ENCODE results near the gene GPR15. TPM values are rescaled to one million over a fixed set of nuclear protein-coding genes. Genes with fewer than 3 reads are reported as not detected.

GPR15 gene
- total and polyA plus RNA-seq, 10 donors, result 0.30 to 11.9 (median 2.6) TPM; not detected in 1

- Histone ChIP-seq H3K27me3 (replicated peaks in 1 of 7) (no peaks in the 10 kb centered on the region), H3K9me3 (no peaks in the 10 kb centered on the region), H3K27ac (peak overlapping the region in 5 of 8 donors; percentile 7 to 67 (median 40)), H3K36me3 (no peaks in the 10 kb centered on the region), H3K4me3 (no peak overlapping the region), H3K4me1 (peaks cover 0 to 35% (median 16%) of the 10 kb centered on the region in 6 donors)
- intact Hi-C loops (cut with DNase I; ENCODE audit: low total_unique reads), result no loop called here
- 67 to 80% (median 72%) methylated on average over 2 of the region's 2 CpGs for WGBS, 5 donors
- DNase-seq, result no peak
- TF ChIP-seq CTCF (IDR thresholded peaks at IDR 0.05 in 8 of 11, conservative IDR thresholded peaks at IDR 0.05 in 3 of 11), result no peak
Observed at GRCh38 chr3:98567666-98568270, 36.0 kb downstream of the GPR15 start.

- no peaks in the 10 kb centered on the region for H3K36me3 ChIP-seq
- H3K4me1 ChIP-seq, result peaks cover 0 to 28% (median 11%) of the 10 kb centered on the region in 6 donors
- DNase-seq, result no peak
- intact Hi-C loops (cut with DNase I; ENCODE audit: low total_unique reads), result no loop called here
- no peaks in the 10 kb centered on the region for H3K9me3 ChIP-seq
- TF ChIP-seq POLR2AphosphoS5 (IDR thresholded peaks at IDR 0.05) (no peak), POLR2A (IDR thresholded peaks at IDR 0.05) (no peak), CTCF (IDR thresholded peaks at IDR 0.05 in 8 of 11, conservative IDR thresholded peaks at IDR 0.05 in 3 of 11) (no peak)
- peak overlapping the region in 5 of 8 donors; percentile 7 to 67 (median 40) for H3K27ac ChIP-seq
- no peaks in the 10 kb centered on the region for H3K27me3 ChIP-seq (replicated peaks in 1 of 7)
- H3K4me3 ChIP-seq, result no peak overlapping the region
- 51 to 64% (median 61%) methylated on average over 3 of the region's 3 CpGs for WGBS, 5 donors
Observed at GRCh38 chr3:98568402-98568801, 36.6 kb downstream of the GPR15 start.

GRCh38 chr3:98573181-98573728 is 41.5 kb downstream of the GPR15 start:
- WGBS, 5 donors, result 44 to 47% (median 44%) methylated on average over 2 of the region's 2 CpGs
- Histone ChIP-seq H3K9me3 (no peaks in the 10 kb centered on the region), H3K27me3 (replicated peaks in 1 of 7) (no peaks in the 10 kb centered on the region), H3K27ac (no peak overlapping the region), H3K4me3 (no peak overlapping the region), H3K36me3 (peaks cover 0 to 26% (median 11%) of the 10 kb centered on the region in 6 donors), H3K4me1 (no peaks in the 10 kb centered on the region)
- no peak for DNase-seq
- peak in 9 of 11 experiments; percentile 15 to 54 (median 41) for TF ChIP-seq CTCF (IDR thresholded peaks at IDR 0.05 in 8 of 11, conservative IDR thresholded peaks at IDR 0.05 in 3 of 11)
- TF ChIP-seq POLR2AphosphoS5 (IDR thresholded peaks at IDR 0.05), result no peak
- no peak for TF ChIP-seq POLR2A (IDR thresholded peaks at IDR 0.05)
- intact Hi-C loops (cut with DNase I; ENCODE audit: low total_unique reads), result no loop called here

GRCh38 chr3:98574132-98574531 is 42.4 kb downstream of the GPR15 start:
- WGBS, 5 donors, result 78 to 87% (median 81%) methylated on average over 6 of the region's 6 CpGs

More at GRCh38 chr3:98574132-98574531, 42.4 kb downstream of the GPR15 start:
- no peaks in the 10 kb centered on the region for H3K4me1 ChIP-seq
- intact Hi-C loops (cut with DNase I; ENCODE audit: low total_unique reads), result no loop called here
- no peaks in the 10 kb centered on the region for H3K9me3 ChIP-seq
- TF ChIP-seq CTCF (IDR thresholded peaks at IDR 0.05 in 8 of 11, conservative IDR thresholded peaks at IDR 0.05 in 3 of 11) (no peak), POLR2AphosphoS5 (IDR thresholded peaks at IDR 0.05) (no peak), POLR2A (IDR thresholded peaks at IDR 0.05) (no peak)
- H3K27ac ChIP-seq, result no peak overlapping the region
- H3K27me3 ChIP-seq (replicated peaks in 1 of 7), result no peaks in the 10 kb centered on the region
- no peak overlapping the region for H3K4me3 ChIP-seq
- DNase-seq, result no peak
- peaks cover 0 to 35% (median 11%) of the 10 kb centered on the region in 6 donors for H3K36me3 ChIP-seq

Data from spleen (tissue), 11 donors.